Brain microvascular endothelial cell (primary cell): Measurements from ENCODE around the gene BRD3OS.

Experiments
- DNase-seq: peaks from one replicate; pipeline ENCODE4 v3.0.0-alpha.2; 2020
- H3K27ac ChIP-seq: fragments of 250-450 bp; sonication (Bioruptor Pico); 2 replicates; pipeline ENCODE4 v1.5.1; 2020; ENCODE audit warnings: mild to moderate bottlenecking, moderate library complexity
- H3K27me3 ChIP-seq: fragments of 250-450 bp; sonication (Bioruptor Pico); replicated peaks from 2 replicates; pipeline ENCODE4 v1.5.1; 2020; ENCODE audit warnings: mild to moderate bottlenecking
- H3K36me3 ChIP-seq: fragments of 250-450 bp; sonication (Bioruptor Pico); replicated peaks from 2 replicates; pipeline ENCODE4 v1.5.1; 2020; ENCODE audit warnings: mild to moderate bottlenecking
- H3K4me3 ChIP-seq: 2 replicates; pipeline ENCODE4 v1.5.1; 2011; ENCODE audit warnings: low read depth, mild to moderate bottlenecking, control low read depth, low read length, moderate library complexity
- CTCF ChIP-seq: IDR thresholded peaks from 2 replicates; pipeline ENCODE4 v1.5.1; 2011; ENCODE audit warnings: low read depth, mild to moderate bottlenecking, moderate library complexity, low read length, control low read depth, inconsistent platforms; ENCODE audit errors: missing control alignments
- in situ Hi-C: cut with HindIII; loops from 2 replicates; pipeline ENCODE4 v1.10.0; 2017; ENCODE audit warnings: low sequenced_read_pairs, low pct_ligation_motif_present

Gene BRD3OS

GRCh38 chr9:133991214-133991921 is 33.9 kb upstream of the BRD3OS start:
- TF ChIP-seq CTCF, result no peak
- DNase-seq, result no peak
- no peak overlapping the region for H3K27ac ChIP-seq
- H3K36me3 ChIP-seq, result no peaks in the 10 kb centered on the region
- no peaks in the 10 kb centered on the region for H3K27me3 ChIP-seq
- H3K4me3 ChIP-seq, result peak overlapping the region; percentile 77
- in situ Hi-C loops, result loop anchor here (10.0 kb wide), 1 partner anchor 207 kb away; no protein-coding TSS in a partner anchor

- no peak for DNase-seq
- H3K27ac ChIP-seq, result peak within 1 kb of the TSS; percentile 55
- H3K4me3 ChIP-seq, result peak within 1 kb of the TSS; percentile 77
- TF ChIP-seq CTCF, result no peak
- H3K27me3 ChIP-seq, result no peaks in the 10 kb centered on the region
- no peaks in the 10 kb centered on the region for H3K36me3 ChIP-seq
- in situ Hi-C loops, result loop anchor here (10.0 kb wide), 1 partner anchor 207 kb away; no protein-coding TSS in a partner anchor
Observed at GRCh38 chr9:133991964-133992779, 33.1 kb upstream of the BRD3OS start, which contains the start of gene VAV2. Gene VAV2 (minus strand): TSS chr9:133992324. CDS start chr9:133992278, 46 bp downstream.

- H3K27me3 ChIP-seq, result no peaks in the 10 kb centered on the region
- H3K4me3 ChIP-seq, result peak overlapping the region; percentile 77
- peak; percentile 60 for TF ChIP-seq CTCF
Observed at GRCh38 chr9:133992780-133993634, 32.3 kb upstream of the BRD3OS start.

GRCh38 chr9:133993635-133994253 is 31.5 kb upstream of the BRD3OS start:
- H3K36me3 ChIP-seq, result no peaks in the 10 kb centered on the region
- in situ Hi-C loops, result loop anchor here (10.0 kb wide), 1 partner anchor 209 kb away; no protein-coding TSS in a partner anchor
- TF ChIP-seq CTCF, result no peak
- H3K27ac ChIP-seq, result no peak overlapping the region
- no peaks in the 10 kb centered on the region for H3K27me3 ChIP-seq
- peak overlapping the region; percentile 77 for H3K4me3 ChIP-seq
- no peak for DNase-seq

More at GRCh38 chr9:133992780-133993634, 32.3 kb upstream of the BRD3OS start:
- H3K27ac ChIP-seq, result peak overlapping the region; percentile 55
- no peaks in the 10 kb centered on the region for H3K36me3 ChIP-seq
- in situ Hi-C loops, result loop anchor here (10.0 kb wide), 1 partner anchor 208 kb away; no protein-coding TSS in a partner anchor
- DNase-seq, result peak; percentile 80

- Histone ChIP-seq H3K27me3 (no peaks in the 10 kb centered on the region), H3K36me3 (no peaks in the 10 kb centered on the region), H3K27ac (no peak overlapping the region), H3K4me3 (no peak overlapping the region)
- TF ChIP-seq CTCF, result peak; percentile 99
- in situ Hi-C loops, result loop anchor here (10.0 kb wide), 1 partner anchor 210 kb away; no protein-coding TSS in a partner anchor
- DNase-seq, result peak; percentile 43
Observed at GRCh38 chr9:133994353-133995011, 30.8 kb upstream of the BRD3OS start.
